Effector CD8-positive, alpha-beta T cell (primary cell): Measurements from ENCODE around the gene PNMA8C.

Experiments
- DNase-seq: peaks from one replicate; lab custom pipeline; 2025; lab: John Stamatoyannopoulos, UW
- total RNA-seq, 4 experiments: gene quantifications; one replicate each; lab custom pipeline; 2026; lab: John Stamatoyannopoulos, UW

PNMA8C gene
- total RNA-seq: 0 to 0.10 (median 0) reads per million in 4 experiments

GRCh38 chr19:46428239-46429135 is at the start of gene PNMA8C:
TSS of gene PNMA8C (minus strand) at chr19:46428936. CDS start at chr19:46428359, 577 bp downstream.
- peak; percentile 12 for DNase-seq

- DNase-seq: no peak
These were observed 47.2 kb upstream of the PNMA8C start for GRCh38 chr19:46475986-46476385.

- DNase-seq: no peak
These were observed 45.5 kb upstream of the PNMA8C start for GRCh38 chr19:46474211-46474610.

- no peak for DNase-seq
These were observed 43.9 kb upstream of the PNMA8C start for GRCh38 chr19:46472592-46472991.

- DNase-seq: no peak
These were observed 43.2 kb upstream of the PNMA8C start for GRCh38 chr19:46471811-46472543.

GRCh38 chr19:46471116-46471733 is 42.5 kb upstream of the PNMA8C start, which contains the start of gene PNMA8A:
TSS of gene PNMA8A (minus strand) at chr19:46471563. CDS start at chr19:46471035, 528 bp downstream.
- peak; percentile 15 for DNase-seq

- no peak for DNase-seq
These were observed 41.6 kb upstream of the PNMA8C start for GRCh38 chr19:46470376-46470775.

GRCh38 chr19:46469541-46470185 is 40.9 kb upstream of the PNMA8C start:
- no peak for DNase-seq

GRCh38 chr19:46466536-46467196 is 37.9 kb upstream of the PNMA8C start:
- no peak for DNase-seq

- DNase-seq: no peak
These were observed 34.8 kb upstream of the PNMA8C start for GRCh38 chr19:46463516-46463915.

- DNase-seq: no peak
These were observed 32.8 kb upstream of the PNMA8C start for GRCh38 chr19:46461537-46461936.

GRCh38 chr19:46460981-46461380 is 32.2 kb upstream of the PNMA8C start:
- DNase-seq: no peak

- no peak for DNase-seq
These were observed 31.3 kb upstream of the PNMA8C start for GRCh38 chr19:46460055-46460454.

- DNase-seq: no peak
These were observed 28.2 kb upstream of the PNMA8C start for GRCh38 chr19:46456930-46457329.

- no peak for DNase-seq
These were observed 25.5 kb upstream of the PNMA8C start for GRCh38 chr19:46454244-46454643.

- no peak for DNase-seq
These were observed 24.9 kb upstream of the PNMA8C start for GRCh38 chr19:46453661-46454060.

GRCh38 chr19:46452186-46452585 is 23.4 kb upstream of the PNMA8C start:
- no peak for DNase-seq

GRCh38 chr19:46451352-46451751 is 22.6 kb upstream of the PNMA8C start:
- DNase-seq: no peak

- no peak for DNase-seq
These were observed 22.0 kb upstream of the PNMA8C start for GRCh38 chr19:46450737-46451136.

GRCh38 chr19:46449228-46449627 is 20.5 kb upstream of the PNMA8C start:
- no peak for DNase-seq

- DNase-seq: no peak
These were observed 19.9 kb upstream of the PNMA8C start for GRCh38 chr19:46448601-46449000.
